ENCODE data around the gene TMEM132D. TPM values are rescaled to one million over a fixed set of nuclear protein-coding genes. Genes with fewer than 3 reads are reported as not detected.

The TMEM132D gene
- total RNA-seq, 1 experiment from 2014 or later: not detected

DNA sequence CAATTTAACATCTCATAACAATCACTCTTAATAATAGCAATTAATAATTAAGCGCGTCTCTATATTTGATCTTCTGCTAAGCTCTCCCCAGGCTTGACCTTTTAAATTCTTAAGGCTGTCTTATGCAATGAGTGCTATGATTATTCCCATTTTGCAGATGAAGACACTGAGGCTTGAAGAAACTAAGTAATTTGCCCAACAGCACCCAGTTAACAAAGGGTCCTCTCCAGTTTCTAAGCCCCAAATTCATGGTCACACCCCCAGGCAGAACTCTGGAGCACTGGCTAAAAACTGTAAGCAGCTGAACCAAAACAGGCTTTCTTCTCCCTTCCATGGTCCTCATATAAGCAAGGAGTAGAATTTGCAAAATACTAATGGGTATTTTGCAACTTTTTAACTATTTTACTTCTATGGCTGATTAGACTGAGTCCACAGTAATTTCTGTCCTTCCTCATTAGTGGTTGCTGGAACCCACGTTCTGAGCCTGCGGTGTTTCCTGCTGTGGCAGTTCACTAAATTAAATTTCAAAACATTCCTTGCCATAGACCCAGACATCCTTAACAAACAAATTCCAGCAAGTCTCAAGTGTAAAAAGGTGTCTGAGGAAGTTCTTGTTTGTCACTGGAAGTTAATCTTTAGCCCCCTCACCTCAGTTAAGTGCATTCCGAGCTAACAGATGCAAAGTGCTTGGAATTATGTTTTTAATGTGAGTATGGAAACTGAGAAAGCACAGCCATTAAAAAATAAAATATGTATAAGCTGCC is 76.5 kb downstream of the TMEM132D start:
- DNase-seq (ENCODE audit: extremely low read depth, low read depth): no peak

DNA sequence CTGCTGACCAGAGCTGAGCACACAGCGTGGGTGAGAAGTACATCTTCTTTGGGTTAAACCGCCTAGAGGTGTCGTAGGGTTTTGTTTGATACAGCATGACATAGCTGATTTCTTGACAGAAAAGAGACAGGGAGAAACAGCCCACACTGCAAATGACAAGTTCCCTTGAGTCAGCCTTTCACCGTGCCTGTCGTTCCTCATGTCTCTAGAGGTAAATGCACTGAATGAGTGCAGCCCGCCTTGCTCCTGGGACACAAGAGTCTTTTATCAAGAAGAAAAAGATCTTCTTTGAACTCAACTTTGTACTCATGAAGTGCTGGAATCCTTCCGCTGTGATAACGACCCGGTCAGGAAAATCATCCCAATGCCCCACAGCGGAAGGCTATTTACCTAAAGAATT is 77.6 kb downstream of the TMEM132D start:
- DNase-seq (ENCODE audit: extremely low read depth, low read depth): no peak

GRCh38 chr12:129825316-129825715 is 78.5 kb downstream of the TMEM132D start:
- no peak for DNase-seq (ENCODE audit: extremely low read depth, low read depth)

DNA sequence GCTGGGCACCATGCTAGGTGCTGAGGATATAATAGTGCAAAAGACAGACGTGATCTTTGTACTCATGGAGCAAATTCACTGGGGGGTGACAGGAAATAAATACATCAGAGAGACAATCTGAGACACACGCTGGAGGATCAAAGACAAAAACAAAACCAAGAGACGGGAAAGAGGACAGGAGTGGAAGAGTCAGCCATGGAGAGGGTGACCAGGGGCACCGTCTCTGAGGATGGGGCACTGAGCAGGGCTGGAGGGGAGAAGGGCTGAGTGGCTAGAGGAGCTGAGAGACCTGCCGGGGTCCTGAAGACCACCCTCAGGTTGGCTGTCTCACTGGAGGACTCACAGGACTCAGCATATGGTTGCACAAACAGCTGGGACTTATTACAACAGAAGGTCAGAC is 81.9 kb downstream of the TMEM132D start:
- no peak for DNase-seq (ENCODE audit: extremely low read depth, low read depth)

DNA sequence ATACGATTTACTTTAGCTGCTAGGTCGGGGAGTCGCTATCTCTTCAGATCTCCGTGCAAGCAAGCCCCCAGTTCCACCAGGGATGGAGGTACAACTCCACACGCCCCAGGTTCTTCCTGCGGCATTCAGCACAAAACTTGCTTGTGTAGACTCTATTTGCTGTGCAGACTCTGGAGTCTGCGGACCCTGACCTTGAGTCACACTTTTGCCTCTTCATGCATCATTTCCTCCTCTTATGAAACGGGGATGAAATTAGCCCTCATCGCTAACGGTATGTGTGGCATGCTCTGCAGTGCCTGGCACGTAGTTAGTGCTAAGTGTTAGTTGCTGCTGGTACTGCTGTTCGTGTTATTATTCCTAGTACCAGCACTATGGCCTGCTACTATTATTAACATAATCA is 84.4 kb downstream of the TMEM132D start:
- no peak for DNase-seq (ENCODE audit: extremely low read depth, low read depth)

DNA sequence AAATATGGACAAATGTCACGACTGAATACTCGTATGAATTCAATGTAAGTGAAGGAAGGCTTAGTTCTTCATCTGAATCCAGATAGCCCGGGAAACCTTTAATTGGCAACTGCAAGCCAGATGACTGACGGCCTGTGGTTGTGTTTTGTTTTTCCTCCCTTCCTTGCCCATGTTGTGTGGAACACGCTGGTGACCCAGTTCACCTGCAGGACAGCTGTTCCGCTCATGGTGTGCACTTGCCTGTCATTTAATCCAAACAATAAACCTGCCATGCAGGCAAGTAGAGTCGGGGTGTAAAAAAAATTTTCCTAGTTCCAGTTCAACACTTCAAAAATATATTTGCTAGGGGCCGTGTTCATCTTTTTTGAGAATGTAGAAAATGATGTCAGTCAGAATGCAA is 88.0 kb downstream of the TMEM132D start:
- DNase-seq (ENCODE audit: extremely low read depth, low read depth): no peak

DNA sequence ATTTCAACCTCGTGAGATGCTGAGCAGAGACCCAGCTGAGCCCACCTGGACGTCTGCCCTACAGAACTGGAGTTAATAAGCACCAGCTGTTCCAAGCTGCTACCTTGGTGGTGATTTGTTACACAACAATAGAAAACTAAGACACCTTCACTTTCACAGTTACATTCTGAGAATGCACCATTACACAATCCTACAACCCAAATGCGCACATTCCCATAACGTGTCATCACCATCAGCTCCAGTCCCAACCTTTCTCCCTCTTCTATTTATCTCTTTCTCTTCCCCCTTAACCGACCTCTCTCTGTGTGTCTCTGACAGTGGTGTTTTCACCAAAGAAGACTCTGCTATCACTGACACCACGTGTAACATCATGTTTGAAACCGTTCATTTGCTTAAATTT is 91.9 kb downstream of the TMEM132D start:
- DNase-seq (ENCODE audit: extremely low read depth, low read depth): no peak

DNA sequence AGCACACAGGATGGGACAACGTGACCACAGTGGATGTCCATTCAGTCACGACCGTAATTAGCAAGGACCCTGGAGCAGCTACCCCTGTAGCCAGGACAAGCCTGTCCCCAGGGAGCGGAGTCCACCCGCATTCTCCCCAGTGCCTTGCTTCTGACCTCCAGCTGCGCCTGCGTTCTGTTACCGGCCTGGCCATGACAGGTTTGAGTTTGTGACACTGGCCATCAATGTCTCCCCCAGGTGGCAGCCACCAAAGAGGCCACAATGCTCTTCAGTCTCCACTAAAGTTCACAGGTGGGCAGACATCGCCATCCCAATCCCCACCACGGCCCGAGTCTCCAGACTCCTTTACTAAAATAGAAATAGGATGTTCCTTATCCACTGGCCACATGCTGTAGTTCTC is 96.7 kb downstream of the TMEM132D start:
- DNase-seq (ENCODE audit: extremely low read depth, low read depth): no peak

- DNase-seq (ENCODE audit: extremely low read depth, low read depth): no peak
Measured at GRCh38 chr12:129791396-129791795, 112.4 kb downstream of the TMEM132D start.

DNA sequence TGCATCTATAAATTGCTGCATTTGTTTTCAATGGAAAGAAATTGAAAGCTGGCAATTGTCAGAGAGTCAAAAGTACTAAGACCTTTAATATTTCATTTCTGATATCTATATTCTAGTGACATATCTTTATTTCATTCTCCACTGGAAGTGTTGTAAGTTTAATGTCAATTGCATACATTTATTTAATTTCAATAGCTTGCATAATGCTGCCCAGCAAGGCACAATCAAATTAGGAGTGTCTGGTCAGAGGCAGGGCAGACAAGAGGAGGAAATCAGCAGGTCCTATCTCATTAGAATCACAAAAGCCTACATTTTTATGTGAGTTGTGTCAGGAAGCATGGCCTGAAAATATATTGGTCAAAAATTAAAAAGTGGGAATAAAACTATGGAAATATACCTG is 112.9 kb downstream of the TMEM132D start:
- no peak for DNase-seq (ENCODE audit: extremely low read depth, low read depth)

- DNase-seq (ENCODE audit: extremely low read depth, low read depth): no peak
Measured at GRCh38 chr12:129790331-129790730, 113.5 kb downstream of the TMEM132D start.

- DNase-seq (ENCODE audit: extremely low read depth, low read depth): no peak
Measured at GRCh38 chr12:129789921-129790320, 113.9 kb downstream of the TMEM132D start.

DNA sequence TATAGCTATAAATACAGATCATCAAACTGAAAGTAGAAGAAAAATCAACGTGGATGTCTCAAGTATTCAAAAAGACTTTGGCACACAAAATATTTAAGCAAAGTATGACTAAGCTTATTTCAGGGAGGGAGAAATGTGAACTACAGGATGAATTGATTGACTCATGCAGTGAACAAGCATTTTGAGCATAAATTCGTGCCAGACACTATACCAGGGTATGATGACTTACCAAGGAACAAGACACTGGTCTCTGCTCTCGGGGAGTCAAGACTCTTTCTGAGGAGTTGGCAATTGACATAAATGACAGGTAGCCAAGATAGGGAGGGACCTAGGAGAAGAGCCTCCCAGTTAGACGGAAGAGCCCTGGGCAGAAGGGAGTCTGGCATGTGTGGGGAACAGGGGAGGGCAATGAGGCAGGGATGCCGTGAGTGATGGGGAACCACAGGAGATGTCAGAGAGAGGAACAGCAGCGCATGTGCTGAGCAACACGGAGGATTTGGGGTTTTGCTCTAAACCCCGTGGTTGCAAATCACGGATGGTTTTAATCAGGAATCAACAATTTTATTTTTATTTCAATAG is 115.2 kb downstream of the TMEM132D start:
- no peak for DNase-seq (ENCODE audit: extremely low read depth, low read depth)

DNA sequence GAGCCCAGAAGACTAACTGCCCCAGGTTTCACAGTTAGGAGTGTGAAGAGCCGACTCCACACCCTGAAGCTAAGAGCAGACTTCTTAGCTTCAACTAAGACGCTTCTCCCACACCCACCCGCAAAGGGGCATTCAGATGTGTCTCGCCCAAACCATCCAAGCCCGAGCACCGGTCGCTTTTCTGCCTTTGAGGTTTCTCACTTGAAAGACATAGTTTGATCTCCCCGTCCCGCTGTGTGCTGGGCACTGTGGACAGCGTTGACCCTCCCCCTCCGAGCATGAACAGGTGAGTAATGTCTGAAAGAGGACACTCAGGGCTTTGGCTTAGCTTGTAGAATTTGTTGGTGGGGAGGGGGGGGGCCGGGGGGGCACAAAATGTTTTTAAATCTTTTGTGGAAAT is 123.8 kb downstream of the TMEM132D start:
- DNase-seq (ENCODE audit: extremely low read depth, low read depth): no peak

DNA sequence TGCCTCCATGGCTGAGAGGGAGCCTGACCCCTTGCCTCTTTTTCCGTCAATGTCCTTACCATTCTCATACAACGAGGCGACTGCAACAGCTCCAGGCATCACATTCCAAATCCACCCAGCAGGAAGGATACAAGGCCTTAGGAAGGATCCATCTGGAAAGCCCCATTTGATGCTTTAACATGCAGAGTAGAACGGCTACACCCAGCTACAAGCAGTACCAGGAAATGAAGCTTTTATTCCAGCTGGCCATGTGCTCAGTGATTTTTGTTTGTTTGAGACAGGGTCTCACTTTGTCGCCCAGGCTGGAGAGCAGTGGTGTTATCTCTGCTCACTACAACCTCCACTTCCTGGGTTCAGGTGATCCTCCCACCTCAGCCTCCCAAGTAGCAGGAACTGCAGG is 124.8 kb downstream of the TMEM132D start:
- no peak for DNase-seq (ENCODE audit: extremely low read depth, low read depth)

GRCh38 chr12:129776977-129777667 is 126.7 kb downstream of the TMEM132D start:
- DNase-seq (ENCODE audit: extremely low read depth, low read depth): no peak

DNA sequence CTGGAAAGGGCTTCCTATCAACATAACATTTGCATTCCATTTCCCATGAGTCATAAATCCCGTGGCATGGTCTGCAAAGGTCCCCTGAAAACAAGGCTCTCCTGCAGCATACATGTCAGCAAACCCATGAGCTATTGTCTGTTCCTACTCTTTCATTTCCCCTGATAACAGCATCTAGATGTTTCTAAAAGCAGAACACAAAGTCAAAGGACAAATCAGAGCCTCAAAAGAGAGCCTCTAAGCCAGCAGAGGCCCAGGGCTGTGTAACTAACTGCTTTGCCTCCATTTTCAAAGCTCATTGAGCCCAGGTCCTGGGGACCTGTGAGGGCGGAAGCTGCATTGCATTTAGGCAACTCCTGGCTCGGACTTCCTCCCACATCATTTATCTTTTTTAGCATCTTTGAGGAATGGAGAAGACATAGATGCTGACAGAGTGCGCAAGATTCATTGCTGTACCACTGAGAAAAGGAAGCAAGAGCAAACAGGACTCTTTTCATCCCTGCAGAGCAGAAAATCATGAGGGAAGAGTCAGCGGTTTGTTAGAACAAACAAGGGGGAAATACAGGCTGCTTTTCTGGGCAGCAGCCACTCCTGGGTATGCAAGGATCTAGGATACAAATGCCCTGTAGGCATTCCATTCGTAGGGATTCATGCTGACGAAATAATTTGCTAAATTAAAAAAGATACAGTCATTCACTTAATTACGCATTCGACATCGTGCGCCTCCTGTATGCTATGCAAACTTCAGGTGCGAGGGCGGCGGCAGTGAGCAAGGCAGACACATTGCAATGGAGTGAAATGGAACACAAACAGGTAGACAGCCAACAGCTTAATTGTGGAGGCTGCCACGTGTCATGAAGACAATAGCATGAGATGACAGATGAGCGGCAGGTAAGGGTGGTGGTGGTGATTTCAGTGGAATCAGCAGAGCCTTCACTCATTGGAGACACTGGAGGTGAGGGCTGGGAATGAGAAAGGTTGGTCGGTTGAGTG is 131.0 kb downstream of the TMEM132D start:
- no peak for DNase-seq (ENCODE audit: extremely low read depth, low read depth)

GRCh38 chr12:129771238-129771637 is 132.6 kb downstream of the TMEM132D start:
- no peak for DNase-seq (ENCODE audit: extremely low read depth, low read depth)

DNA sequence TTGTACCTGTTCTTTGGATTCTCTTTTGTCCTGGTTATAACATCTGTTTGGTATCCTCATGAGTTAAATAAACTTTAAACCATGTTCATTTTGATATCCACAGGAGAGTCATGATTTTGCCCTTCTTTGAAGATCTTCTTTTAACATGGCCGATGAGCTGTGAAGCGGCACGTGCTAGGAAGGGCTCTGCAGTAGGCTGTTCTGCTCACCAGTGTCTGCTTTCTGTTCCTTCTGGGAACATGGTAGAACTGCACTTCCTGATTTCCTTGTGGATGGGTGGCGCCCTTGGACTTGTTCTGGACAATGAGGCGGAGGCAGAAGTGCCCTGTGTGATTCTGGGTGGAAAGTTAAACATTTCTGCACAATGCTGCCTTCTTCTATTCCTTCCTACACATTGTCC is 138.1 kb downstream of the TMEM132D start:
- no peak for DNase-seq (ENCODE audit: extremely low read depth, low read depth)

DNA sequence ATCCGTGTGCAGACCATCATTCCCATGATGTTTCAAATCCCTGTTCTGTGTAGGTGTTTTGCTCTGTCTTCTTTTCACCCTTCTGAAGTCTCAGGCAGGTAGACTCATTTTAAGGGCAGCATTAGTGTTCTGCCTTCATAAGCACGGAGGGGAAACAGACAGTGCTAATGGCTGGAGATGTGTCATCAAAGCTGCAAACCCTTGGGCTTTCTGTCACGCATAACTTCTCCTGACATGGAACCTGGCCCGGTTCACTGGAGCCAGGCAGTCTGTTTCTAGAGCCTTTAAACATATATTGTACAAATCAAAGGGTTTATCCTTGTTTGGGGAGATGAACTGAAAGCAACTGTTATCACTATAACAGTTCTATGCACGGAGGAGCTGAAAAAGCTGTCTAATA is 141.4 kb downstream of the TMEM132D start:
- DNase-seq (ENCODE audit: extremely low read depth, low read depth): no peak

GRCh38 chr12:129753586-129753985 is 150.2 kb downstream of the TMEM132D start:
- DNase-seq (ENCODE audit: extremely low read depth, low read depth): no peak

Data from NCI-H460 (cell line).